NOMO-1 treated with DMSO at 0.1 percent for 48 hours (cell line): ENCODE measurements around the gene SNCB.
A peak's percentile ranks its signal among the peaks of the same experiment; 100 is the strongest.
"Not testable (repeated sequence)": the region's sequence is repeated elsewhere in the genome, so short reads cannot be mapped to it uniquely, and the experiment has no call there.

ENCODE experiments used
- DNase-seq: peaks from one replicate; lab custom pipeline; 2025; ENCODE audit not compliant: unreplicated experiment; lab: John Stamatoyannopoulos, UW

Gene SNCB

GRCh38 chr5:176601901-176602482, 28.3 kb downstream of the SNCB start:
- no peak for DNase-seq

DNA sequence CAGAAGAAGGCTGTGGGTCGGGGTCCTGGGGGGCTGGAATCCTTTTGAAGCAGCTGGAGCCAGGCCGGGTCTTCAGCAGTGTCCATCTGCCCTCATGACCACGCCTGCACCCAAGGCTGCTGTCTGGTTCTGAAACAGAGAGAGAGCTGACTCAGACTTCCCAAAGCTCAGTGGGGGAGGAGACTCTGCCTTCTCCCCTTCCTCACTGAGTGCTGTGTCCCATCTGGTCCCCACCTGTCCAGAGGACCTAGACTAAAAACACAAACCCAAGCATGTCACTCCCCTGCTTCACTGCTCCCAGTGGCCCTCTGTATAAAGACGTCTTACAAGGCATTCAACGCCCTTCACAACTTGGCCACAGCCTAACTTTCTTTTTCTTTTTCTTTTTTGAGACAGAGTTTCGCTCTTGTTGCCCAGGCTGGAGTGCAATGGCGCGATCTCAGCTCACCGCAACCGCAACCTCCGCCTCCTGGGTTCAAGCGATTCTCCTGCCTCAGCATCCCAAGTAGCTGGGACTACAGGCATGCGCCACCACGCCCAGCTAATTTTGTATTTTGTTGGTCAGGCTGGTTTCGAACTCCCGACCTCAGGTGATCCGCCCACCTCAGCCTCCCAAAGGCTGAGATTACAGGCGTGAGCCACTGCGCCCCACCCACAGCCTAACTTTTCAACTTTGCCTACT, 30.4 kb downstream of the SNCB start:
- DNase-seq: not testable (repeated sequence)

- DNase-seq: no peak
Observed at GRCh38 chr5:176597417-176598389, 32.6 kb downstream of the SNCB start.

- peak; percentile 6 for DNase-seq
Observed at GRCh38 chr5:176596689-176597416, 33.5 kb downstream of the SNCB start.

DNA sequence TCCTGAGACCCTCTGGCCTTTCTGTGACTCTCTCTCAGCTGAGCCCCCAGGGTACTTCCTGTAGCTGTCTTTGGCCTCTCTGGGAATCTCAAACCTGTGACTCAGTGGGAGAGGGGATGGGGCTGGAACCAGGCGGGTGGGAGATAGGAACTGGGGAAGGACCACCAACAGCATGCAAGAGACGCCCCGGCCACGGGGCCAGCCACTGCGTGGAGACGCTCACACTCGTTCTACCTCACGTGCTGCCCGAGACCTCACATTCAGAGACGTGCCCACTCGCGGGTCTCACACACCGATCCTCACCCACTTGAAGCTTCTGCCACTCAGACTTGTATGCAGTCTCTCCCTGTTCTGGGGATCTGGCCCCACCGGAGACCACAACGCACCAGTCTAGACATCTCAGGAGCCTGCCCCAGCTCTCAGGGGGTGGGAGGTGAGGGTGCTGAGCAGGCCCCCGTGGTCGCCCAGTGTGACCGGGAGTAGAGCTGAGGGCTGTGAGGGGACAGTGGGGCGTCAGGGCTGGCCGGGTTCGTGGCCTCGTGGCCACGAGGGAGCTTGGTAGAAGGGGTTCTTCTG, 34.2 kb downstream of the SNCB start:
- no peak for DNase-seq

DNA sequence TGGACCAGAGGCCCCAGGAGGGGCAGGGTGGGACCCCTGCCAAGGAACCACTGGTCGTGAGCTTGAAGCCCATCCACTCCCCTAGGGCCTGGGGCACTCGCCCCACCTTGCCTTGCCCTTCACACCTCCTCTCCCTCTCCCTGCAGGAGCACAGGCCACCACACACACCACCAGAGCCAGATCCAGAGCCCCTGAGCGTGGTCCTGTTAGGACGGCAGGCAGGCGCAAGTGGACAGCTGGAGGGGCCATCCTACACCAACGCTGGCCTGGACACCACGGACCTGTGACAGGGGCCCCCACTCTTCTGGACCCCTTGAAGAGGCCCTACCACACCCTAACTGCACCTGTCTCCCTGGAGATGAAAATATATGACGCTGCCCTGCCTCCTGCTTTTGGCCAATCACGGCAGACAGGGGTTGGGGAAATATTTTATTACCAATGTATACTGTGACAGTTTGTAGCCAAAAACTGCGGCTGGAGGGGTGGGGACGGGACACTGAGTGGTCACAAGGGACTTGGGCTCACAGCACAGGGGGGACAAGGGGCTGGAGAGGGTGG, 34.9 kb downstream of the SNCB start:
- no peak for DNase-seq

DNA sequence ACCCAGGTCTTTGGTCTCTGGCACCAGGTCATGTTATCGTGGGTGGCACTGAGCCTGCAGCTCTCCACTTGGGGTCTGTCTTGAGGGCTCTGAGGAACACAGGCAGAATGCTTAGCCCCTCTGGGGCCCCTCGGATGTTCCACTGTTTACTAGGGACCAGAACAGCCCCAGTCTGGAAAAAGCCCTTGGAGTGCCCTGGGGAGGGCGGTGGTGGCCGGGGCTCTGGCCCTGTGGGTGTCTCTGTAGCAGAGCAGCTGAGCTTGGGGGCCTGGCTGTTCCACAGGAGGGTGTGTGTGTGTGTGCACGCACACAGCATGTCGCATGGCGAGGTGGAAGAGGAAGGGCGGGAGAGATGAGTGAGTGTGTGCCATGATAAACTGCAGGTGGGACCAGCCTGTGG, 35.8 kb downstream of the SNCB start:
- no peak for DNase-seq

GRCh38 chr5:176593273-176593869, 37.0 kb downstream of the SNCB start:
- no peak for DNase-seq

DNA sequence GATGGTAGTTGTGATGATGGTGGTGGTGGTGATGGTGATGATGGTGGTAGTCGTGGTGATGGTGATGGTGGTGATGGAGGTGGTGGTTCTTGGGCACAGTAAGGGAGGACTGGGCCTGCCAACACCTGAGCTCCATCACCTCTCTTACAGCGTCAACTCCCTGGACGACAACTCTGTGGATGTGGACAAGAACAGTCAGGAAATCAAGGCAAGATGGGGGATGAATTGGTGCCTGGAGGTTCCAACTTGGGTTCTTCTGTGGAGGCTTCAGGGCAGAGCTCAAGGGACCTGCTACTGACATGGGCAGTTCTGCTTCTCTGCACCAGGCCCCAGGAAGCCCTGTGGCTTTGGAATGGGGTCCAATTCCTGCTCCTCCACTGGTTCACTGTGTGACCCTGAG, 37.8 kb downstream of the SNCB start:
- no peak for DNase-seq

- DNase-seq: not testable (repeated sequence)
Observed at GRCh38 chr5:176591667-176592066, 38.7 kb downstream of the SNCB start.

GRCh38 chr5:176590035-176590717, 40.2 kb downstream of the SNCB start:
- DNase-seq: no peak

DNA sequence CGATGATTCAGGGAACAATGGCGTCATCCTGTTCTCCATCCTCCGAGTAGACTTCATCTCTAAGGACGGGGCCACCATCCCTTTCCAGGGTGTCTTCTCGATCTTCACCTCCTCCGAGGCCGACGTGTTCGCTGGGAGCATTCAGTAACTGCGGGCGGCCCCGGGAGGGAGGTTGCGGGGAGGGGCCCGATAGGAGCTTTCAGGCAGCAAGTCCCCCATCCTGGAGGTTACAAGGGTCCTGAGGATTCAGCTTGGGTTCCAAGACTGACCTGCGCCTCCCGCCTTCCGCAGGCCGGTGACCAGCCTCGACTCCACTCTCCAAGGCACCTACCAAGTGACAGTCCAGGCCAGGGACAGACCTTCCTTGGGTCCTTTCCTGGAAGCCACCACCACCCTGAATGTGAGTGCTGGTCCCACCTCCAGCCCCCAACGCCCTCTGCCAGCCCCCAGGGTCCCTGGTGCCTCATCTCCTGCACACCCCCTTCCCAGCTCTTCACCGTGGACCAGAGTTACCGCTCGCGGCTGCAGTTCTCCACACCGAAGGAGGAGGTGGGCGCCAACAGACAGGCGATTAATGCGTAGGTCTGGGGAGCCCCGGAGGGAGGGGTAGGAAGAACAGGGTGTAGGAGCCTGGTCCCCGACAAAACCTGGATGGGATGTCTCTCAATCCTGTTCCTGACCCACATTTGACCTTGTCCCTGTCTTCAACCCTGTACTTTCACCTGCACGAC, 41.1 kb downstream of the SNCB start:
- no peak for DNase-seq

- DNase-seq: no peak
Observed at GRCh38 chr5:176588297-176588696, 42.0 kb downstream of the SNCB start.

GRCh38 chr5:176587398-176587797, 42.9 kb downstream of the SNCB start:
- no peak for DNase-seq

- DNase-seq: no peak
Observed at GRCh38 chr5:176583076-176583475, 47.3 kb downstream of the SNCB start.

- DNase-seq: no peak
Observed at GRCh38 chr5:176581361-176581760, 49.0 kb downstream of the SNCB start.

GRCh38 chr5:176579323-176579722, 51.0 kb downstream of the SNCB start:
- DNase-seq: no peak

DNA sequence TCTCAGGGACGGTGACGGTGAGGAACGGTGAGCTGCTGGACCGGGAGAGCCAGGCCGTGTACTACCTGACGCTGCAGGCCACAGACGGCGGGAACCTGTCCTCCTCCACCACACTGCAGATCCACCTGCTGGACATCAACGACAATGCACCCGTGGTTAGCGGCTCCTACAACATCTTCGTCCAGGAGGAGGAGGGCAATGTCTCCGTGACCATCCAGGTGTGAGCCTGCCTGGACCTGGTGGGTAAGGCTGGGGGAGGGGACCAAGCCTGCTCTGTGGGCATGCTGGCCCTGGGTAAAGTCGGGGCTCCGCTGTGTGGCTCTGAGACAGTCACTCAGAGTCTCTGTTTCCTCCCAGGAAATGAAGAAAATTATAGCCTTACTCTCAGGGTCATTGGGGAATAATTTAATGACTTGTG, 51.9 kb downstream of the SNCB start:
- DNase-seq: no peak
